ENCODE measurements around the gene LAMP1. TPM values are rescaled to one million over a fixed set of nuclear protein-coding genes. Genes with fewer than 3 reads are reported as not detected.

The LAMP1 gene
- total and polyA plus RNA-seq, 2 of the 4 experiments (the other 2 are of a cell fraction): 60.6 to 229 TPM

DNA sequence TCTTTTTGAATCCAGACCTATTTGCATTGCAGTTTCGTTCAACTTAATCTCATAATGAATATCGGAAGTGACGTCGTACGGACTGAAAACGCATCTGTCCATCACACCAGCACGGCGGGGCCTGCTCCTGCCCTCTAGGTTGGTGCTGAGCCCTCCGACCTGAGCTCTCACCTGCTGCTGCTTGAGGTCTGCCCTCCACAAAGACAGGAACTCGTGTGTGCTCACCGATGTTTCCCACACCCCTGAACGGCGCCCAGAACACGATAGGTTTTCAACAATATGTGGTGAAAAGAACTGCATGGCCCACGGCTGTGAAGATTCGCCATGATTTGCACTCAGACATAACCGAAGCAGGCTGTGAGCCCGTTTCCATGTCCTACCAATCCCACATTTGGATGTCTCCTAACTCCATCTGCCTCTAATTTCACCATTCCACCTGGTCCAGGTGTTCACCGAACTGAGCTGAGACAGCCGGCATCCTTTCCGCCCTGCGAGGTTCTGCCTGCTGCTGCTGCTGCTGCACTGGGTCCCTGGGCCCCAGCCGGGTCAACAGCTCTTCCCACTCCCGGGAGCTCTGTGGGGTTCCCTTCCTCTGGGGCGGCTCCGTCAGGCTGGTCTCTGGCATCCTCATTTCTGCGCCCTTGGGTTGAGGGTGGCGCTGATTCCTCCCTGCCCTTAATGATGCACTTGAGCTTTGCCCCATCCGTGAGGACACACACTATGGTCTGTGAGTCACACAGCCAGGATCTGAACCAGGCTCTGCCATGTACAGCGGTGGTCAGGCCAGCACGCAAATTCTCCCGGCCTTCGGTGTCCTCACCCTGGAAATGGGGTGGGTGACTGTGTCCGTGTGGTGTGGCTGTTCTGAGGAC is 46.0 kb downstream of the LAMP1 start:
- TF ChIP-seq CHD1 (IDR thresholded peaks at IDR 0.05; ENCODE audit: low read depth, low read length) (no peak), SMC3 (IDR thresholded peaks at IDR 0.05; ENCODE audit: low read depth, low read length) (no peak), MAFK (IDR thresholded peaks at IDR 0.05; ENCODE audit: low read depth, low read length) (no peak)
- Histone ChIP-seq H3K79me1 (ENCODE audit: low read depth in 1 of 2, low read length in 2 of 2) (no peaks in the 10 kb centered on the region), H3K9me1 (ENCODE audit: insufficient read depth, low read length) (no peaks in the 10 kb centered on the region), H3K9me3 (ENCODE audit: control insufficient read depth, insufficient read depth, low read length) (peaks cover 8% of the 10 kb centered on the region), H3K4me3 (ENCODE audit: insufficient read depth, low read depth, low read length) (no peak overlapping the region), H4K91ac (ENCODE audit: insufficient read depth, low read depth, low read length) (no peak overlapping the region), H2BK5ac (ENCODE audit: low read depth, low read length, poor library complexity, severe bottlenecking) (no peak overlapping the region), H3K4me1 (ENCODE audit: control insufficient read depth, insufficient read depth, low read length) (no peaks in the 10 kb centered on the region), H2BK15ac (ENCODE audit: low read depth, low read length) (no peak overlapping the region), H3K27ac (ENCODE audit: insufficient read depth, low read length) (no peak overlapping the region), H4K20me1 (ENCODE audit: insufficient read depth, low read length) (no peaks in the 10 kb centered on the region), H3K36me3 (ENCODE audit: control insufficient read depth, insufficient read depth, low read length) (no peaks in the 10 kb centered on the region), H3K14ac (replicated peaks; ENCODE audit: low read depth, low read length) (no peak overlapping the region), H4K8ac (ENCODE audit: low read depth in 2 of 2, low read length in 2 of 2) (no peak overlapping the region), H3K4ac (ENCODE audit: low read depth, low read length) (no peak overlapping the region), H2AK9ac (replicated peaks; ENCODE audit: low read depth, low read length, poor library complexity) (no peak overlapping the region), H4K5ac (ENCODE audit: low read depth, low read length) (no peak overlapping the region), H3K27me3 (ENCODE audit: control insufficient read depth, insufficient read depth, low read length) (no peaks in the 10 kb centered on the region; the same call in 1 of the 2 replicates), H3K4me2 (ENCODE audit: low read depth, low read length) (no peak overlapping the region), H3K23ac (ENCODE audit: low read depth, low read length) (no peak overlapping the region), H2BK20ac (ENCODE audit: low read depth, low read length) (no peak overlapping the region), H3K18ac (ENCODE audit: low read depth, low read length) (no peak overlapping the region), H2AK5ac (ENCODE audit: low read depth, low read length) (no peak overlapping the region), H2AFZ (replicated peaks; ENCODE audit: low read length, poor library complexity) (no peak overlapping the region), H2BK120ac (ENCODE audit: low read depth, low read length) (no peak overlapping the region), H3K56ac (ENCODE audit: extremely low read depth, insufficient read depth, low read length) (no peak overlapping the region), H3K9ac (ENCODE audit: low read depth, low read length) (no peak overlapping the region)
- in situ Hi-C loops (cut with MboI; ENCODE audit: low sequenced_read_pairs): no loop called here
- dilution Hi-C loops (cut with HindIII; ENCODE audit: low sequenced_read_pairs, unreplicated experiment): no loop called here
- DNase-seq: no peak
- no TSS peak for BruUV-seq (replicated peaks)
- WGBS, 2 experiments (ENCODE audit: extremely low coverage in 2 of 2, insufficient read length in 1 of 2): 79% methylated on average over 26 of the region's 34 CpGs; no CpG with 5 or more reads in 1 of the 2 experiments
- no peak for ATAC-seq (ENCODE audit: low read depth)
- ChIA-PET POLR2A (ENCODE audit: unreplicated experiment) (interaction anchor here (0.6 kb wide), 1 partner anchor 44 kb away, joined by 3 read pairs; no protein-coding TSS in a partner anchor), CTCF (no interaction called here)
- intact Hi-C loops (cut with micrococcal nuclease): no loop called here
